ENCODE results near the gene FLYWCH1.

Gene FLYWCH1, protein sequence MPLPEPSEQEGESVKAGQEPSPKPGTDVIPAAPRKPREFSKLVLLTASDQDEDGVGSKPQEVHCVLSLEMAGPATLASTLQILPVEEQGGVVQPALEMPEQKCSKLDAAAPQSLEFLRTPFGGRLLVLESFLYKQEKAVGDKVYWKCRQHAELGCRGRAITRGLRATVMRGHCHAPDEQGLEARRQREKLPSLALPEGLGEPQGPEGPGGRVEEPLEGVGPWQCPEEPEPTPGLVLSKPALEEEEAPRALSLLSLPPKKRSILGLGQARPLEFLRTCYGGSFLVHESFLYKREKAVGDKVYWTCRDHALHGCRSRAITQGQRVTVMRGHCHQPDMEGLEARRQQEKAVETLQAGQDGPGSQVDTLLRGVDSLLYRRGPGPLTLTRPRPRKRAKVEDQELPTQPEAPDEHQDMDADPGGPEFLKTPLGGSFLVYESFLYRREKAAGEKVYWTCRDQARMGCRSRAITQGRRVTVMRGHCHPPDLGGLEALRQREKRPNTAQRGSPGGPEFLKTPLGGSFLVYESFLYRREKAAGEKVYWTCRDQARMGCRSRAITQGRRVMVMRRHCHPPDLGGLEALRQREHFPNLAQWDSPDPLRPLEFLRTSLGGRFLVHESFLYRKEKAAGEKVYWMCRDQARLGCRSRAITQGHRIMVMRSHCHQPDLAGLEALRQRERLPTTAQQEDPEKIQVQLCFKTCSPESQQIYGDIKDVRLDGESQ

DNA sequence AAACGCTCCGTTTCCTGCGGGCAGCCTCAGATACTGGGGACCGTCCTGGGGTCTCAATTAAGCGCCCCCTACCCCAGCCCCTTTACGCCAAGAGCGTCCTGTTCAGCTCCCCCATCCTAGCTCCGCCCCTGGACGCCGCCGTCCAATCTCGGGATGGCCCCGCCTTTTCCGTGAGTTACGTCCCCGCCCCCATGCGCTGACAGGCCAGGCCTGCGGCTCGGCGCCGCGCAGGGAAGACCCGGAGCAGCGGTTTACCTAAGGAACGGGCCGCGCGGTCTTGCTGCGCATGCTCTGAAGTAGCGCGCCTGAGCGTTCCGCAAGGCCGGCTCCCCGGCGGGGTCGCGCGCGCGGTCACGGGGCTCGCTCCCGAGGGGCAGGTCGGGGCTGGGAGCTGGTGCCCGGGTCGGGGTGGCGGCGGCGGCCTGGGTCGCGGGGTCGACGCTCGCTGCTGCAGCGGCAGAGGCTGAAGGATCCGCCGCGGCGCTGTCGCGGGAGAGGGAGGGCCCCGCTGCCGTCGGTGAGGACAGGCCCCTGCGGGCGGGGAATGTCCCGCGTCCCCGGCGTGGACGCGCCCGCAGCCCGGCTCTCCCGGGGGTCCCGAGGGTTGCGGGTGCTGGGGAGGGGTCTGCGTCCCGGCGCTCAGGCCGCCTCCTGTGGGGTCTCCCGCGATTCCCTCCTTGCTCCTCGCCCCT, at the start of gene FLYWCH1:
TSS of gene FLYWCH1 (plus strand) at position 294 of the 692 bp plus-strand sequence. CDS start 17,755 bp downstream, outside the sequence.
- DNase-seq (ENCODE audit: low spot score) = peak; percentile 98

GRCh38 chr16:2865651-2866050, 46.1 kb upstream of the FLYWCH1 start:
- DNase-seq (ENCODE audit: low spot score) = no peak

GRCh38 chr16:2866431-2866830, 45.3 kb upstream of the FLYWCH1 start:
- DNase-seq (ENCODE audit: low spot score) = no peak

DNA sequence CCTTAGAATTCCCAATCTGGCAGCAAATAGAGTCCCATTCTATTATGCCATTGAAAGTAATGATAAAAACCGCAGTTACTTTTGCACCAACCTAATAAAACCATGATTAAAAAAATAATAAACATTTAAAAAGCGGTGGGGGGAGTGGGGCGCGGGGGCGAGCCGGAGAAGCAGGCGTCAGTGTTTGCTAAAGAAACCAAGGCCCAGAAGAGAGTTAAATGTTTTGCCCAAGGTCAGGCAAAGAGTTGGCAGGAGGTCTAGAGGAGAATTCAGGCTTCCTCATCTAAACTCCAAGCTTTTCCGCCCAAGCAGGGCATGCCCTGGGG, 44.1 kb upstream of the FLYWCH1 start:
- DNase-seq (ENCODE audit: low spot score) = no peak

- peak; percentile 95 for DNase-seq (ENCODE audit: low spot score)
Observed at GRCh38 chr16:2867987-2868789, 43.5 kb upstream of the FLYWCH1 start.

DNA sequence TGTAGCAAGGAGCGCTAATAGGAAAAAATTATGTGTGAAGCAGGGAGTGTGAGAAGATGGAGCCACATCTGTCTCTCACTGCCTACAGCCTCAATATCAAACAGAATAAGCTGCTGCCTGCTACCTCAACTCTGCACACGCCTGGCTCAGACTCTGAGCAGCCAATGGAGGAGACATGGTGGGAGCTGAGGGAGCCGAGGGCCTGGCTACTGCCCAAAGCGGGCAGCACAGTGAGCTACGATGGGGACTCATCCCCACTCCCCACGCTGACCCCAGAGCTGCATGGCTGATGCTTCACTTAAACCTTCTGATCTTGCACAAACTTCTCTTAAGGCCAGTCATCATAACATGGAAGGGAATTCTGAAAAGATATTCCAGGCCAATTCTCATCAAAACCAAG, 39.8 kb upstream of the FLYWCH1 start:
- no peak for DNase-seq (ENCODE audit: low spot score)

DNA sequence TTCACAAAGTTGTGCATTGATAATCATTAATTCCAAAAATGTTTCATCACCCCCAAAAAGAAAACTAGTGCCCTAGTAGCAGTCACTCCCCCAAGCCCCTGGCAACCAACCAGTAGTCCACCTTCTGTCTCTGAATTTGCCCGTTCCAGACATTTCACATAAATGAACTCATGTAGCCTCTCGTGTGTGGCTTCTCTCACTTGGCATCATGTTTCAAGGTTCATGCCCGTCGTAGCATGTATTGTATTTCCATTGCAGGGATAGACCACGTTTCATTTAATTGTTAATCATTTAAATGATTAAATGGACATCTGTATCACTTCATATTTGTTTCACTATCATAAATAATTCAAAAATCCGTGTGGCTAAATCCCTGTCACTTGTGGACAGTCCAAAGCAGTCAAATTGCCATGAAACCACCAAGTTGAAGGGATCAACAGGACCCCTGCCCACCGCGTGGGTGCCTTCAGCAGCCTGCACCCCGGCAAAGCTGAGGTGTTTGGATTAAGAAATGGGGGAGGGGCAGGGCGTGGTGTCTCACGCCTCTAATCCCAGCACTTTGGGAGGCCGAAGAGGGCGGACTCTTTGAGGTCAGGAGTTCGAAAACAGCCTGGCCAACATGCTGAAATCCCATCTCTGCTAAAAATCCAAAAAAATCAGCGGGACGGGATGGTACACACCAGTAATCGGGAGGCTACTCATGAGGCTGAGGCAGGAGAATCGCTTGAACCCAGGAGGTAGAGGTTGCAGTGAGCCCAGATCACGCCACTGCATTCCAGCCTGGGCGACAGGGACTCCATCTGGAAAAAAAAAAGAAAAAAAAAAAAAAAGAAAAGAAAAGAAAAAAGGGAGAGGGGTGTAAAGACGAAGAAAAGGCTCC, 37.5 kb upstream of the FLYWCH1 start:
- no peak for DNase-seq (ENCODE audit: low spot score)

DNA sequence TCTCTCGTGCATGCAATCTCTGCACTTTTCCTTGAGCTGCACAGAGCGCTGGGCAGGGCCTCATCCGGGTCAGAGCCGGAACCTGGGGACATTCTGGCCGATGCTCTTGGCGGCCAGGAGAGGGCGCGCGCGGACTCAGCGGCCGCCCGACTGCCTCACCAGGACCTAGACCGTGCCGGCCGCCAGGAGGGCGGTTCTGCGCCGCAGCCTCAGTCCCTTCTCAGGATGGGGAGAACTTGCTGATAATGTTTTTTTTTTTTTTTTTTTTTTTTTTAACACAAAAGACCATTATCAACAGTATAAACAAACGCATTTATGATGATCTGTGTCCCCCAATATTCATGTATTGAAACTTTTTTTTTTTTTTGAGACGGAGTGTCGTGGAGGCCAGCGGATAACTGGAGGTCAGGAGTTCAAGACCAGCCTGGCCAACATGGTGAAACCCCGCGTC, 36.8 kb upstream of the FLYWCH1 start:
- peak; percentile 71 for DNase-seq (ENCODE audit: low spot score)

GRCh38 chr16:2879854-2880508, 31.8 kb upstream of the FLYWCH1 start:
- no peak for DNase-seq (ENCODE audit: low spot score)

- peak; percentile 17 for DNase-seq (ENCODE audit: low spot score)
Observed at GRCh38 chr16:2881783-2882649, 29.7 kb upstream of the FLYWCH1 start.

GRCh38 chr16:2882650-2883457, 28.9 kb upstream of the FLYWCH1 start, which contains the start of gene FLYWCH2:
TSS of gene FLYWCH2 (plus strand) at chr16:2883215. CDS start at chr16:2896450, 13,235 bp downstream.
- DNase-seq (ENCODE audit: low spot score) = peak; percentile 100

DNA sequence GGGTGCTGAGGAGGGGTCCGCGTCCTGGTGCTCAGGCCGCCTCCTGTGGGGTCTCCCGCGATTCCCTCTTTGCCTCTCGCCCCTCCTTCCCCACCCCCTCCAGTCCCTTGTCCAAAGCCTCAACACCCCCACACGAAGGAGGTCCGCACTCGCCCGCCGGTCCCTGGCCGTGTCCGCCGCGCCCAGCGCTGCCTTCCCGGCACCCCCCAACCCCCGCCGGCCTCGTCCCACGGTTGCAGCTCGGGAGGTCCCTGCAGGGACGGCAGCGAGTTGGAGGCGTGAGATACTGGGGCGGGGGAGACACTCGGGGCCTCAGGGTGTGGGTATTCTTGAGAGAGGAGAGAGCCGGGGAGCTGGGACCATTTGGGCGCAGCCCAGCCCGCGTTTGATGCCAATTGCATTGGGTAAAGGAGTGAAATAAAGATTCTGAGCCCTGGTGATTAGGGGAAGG, 28.2 kb upstream of the FLYWCH1 start:
- no peak for DNase-seq (ENCODE audit: low spot score)

DNA sequence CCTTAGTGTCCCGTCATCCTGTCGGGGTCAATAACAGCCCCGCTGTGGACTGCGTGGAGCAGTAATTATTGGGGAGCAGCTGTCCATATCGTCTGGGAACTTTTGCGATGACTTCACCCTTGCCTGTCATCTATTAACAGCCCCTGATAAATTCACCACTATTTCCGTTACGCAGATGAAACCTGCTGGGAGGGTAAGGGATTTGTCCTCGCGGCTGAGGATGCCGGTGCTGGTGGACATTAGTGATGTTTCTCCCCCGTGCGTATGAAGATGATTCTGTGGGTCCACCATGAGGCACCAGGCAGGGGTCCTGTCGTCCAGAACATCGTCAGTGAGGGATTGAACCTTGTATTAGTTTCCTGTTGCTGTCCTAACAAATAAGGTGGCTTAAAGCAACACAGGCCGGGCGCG, 27.7 kb upstream of the FLYWCH1 start:
- DNase-seq (ENCODE audit: low spot score) = no peak

DNA sequence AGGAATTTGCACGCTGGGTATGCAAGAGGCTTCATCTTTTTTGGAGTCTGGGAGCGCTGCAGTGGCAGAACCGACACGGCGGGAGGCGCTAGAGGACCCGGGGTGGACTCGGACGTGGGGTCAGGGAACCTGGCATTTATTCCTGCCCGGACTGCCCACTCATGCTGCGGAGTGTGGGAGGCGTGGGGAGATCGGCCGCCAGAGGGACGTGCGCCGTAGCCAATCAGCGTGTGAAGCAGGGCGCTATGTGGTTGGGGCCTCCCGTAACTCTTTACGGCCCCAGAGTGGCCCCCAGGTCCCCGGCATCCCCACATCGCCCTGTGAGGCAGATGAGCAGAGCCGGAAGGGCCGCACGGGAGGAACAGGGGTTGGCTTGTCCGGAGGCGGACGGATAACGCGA, 17.5 kb upstream of the FLYWCH1 start:
- DNase-seq (ENCODE audit: low spot score) = no peak

DNA sequence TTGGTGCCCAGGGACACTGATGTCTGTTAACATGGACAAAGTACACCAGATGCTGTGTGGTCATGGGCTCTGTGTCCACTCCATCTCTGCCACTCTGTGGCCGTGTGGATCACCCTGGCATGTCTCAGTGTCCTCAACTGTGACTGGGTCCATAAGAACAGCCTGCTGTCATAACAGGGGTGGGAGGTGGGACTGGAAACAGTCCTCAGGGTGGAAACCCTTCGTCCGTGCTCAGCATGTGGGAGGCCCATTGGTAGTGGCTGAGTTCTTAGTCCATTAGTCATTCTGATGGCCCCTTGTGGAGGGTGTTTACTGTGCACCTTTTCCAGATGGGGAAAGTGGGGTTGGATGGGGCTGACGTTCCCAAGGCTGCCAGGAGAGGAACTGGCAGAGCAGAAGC, 15.9 kb upstream of the FLYWCH1 start:
- no peak for DNase-seq (ENCODE audit: low spot score)

GRCh38 chr16:2896480-2897010, 15.2 kb upstream of the FLYWCH1 start:
- no peak for DNase-seq (ENCODE audit: low spot score)

DNA sequence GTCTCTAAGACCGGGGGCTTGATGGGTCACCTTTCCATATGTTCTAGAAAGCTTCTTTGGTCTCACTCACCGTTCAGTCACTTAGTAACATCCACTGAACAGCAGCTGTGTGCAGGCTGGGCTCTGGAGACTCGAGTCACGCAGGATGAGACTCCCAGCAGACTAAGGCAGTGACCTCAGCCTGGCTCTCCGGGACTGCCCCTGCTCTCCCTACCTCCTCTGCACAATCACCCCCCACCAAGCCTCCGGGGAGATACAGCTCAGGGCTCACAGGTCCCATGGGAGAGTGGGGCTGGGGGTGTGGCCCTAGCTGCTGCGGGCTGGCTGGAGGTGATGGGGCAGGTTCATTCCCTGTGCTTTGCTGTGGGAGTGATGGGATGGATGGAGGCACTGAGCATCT, 14.6 kb upstream of the FLYWCH1 start:
- DNase-seq (ENCODE audit: low spot score) = no peak

Measured in CD4-positive, alpha-beta T cell treated with Interleukin-2 at 100 ng/mL for 4 hours (primary cell).